Measurements from ENCODE around the gene CCDC181.

DNA sequence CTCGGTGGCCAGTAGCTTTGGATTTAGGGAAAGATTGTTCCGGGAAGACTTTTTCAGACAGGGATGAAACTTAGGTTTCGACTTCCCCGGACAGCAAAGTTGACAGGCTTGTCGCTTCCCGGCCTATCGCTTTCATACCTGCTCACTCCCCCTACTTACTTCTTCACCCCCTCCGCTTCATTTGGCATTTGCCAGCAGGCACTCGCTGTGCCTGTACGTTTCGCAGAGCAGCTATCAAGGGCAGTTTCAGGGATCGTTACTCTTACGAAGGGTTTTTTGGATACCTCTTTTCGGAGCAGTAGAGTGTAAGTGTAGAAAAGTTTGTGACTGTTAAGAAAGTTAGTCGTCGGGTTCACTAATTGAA, 58.9 kb downstream of the CCDC181 start:
- TF ChIP-seq, protein P1, sequence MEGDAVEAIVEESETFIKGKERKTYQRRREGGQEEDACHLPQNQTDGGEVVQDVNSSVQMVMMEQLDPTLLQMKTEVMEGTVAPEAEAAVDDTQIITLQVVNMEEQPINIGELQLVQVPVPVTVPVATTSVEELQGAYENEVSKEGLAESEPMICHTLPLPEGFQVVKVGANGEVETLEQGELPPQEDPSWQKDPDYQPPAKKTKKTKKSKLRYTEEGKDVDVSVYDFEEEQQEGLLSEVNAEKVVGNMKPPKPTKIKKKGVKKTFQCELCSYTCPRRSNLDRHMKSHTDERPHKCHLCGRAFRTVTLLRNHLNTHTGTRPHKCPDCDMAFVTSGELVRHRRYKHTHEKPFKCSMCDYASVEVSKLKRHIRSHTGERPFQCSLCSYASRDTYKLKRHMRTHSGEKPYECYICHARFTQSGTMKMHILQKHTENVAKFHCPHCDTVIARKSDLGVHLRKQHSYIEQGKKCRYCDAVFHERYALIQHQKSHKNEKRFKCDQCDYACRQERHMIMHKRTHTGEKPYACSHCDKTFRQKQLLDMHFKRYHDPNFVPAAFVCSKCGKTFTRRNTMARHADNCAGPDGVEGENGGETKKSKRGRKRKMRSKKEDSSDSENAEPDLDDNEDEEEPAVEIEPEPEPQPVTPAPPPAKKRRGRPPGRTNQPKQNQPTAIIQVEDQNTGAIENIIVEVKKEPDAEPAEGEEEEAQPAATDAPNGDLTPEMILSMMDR (IDR thresholded peaks at IDR 0.05): no peak
- no peak for TF ChIP-seq POLR2A (IDR thresholded peaks at IDR 0.05)
- no peak for TF ChIP-seq EP300 (IDR thresholded peaks at IDR 0.05)
